IPS-20b (cell line): ENCODE results near the gene EYA2.

Source experiments
- H3K27ac ChIP-seq: one replicate; pipeline ENCODE4 v1.5.1; 2013; ENCODE audit warnings: low read length
- H3K27me3 ChIP-seq: 2 replicates; pipeline ENCODE4 v1.6.1; 2013; ENCODE audit warnings: mild to moderate bottlenecking, low read length, inconsistent platforms; ENCODE audit not compliant: insufficient read depth
- H3K36me3 ChIP-seq: 2 replicates; pipeline ENCODE4 v1.6.1; 2013; ENCODE audit warnings: low read depth, mild to moderate bottlenecking, inconsistent platforms, low read length, moderate library complexity; ENCODE audit not compliant: insufficient read depth
- H3K4me1 ChIP-seq: 2 replicates; pipeline ENCODE4 v1.6.1; 2013; ENCODE audit warnings: mild to moderate bottlenecking, control low read depth, inconsistent platforms, low read length, moderate library complexity; ENCODE audit not compliant: insufficient read depth
- H3K4me3 ChIP-seq: 2 replicates; pipeline ENCODE4 v1.5.1; 2013; ENCODE audit warnings: mild to moderate bottlenecking, low read length, inconsistent platforms
- H3K9ac ChIP-seq: 2 replicates; pipeline ENCODE4 v1.6.1; 2013; ENCODE audit warnings: low read depth, mild to moderate bottlenecking, inconsistent platforms, low read length, moderate library complexity
- H3K9me3 ChIP-seq: 2 replicates; pipeline ENCODE4 v1.6.1; 2013; ENCODE audit warnings: mild to moderate bottlenecking, low read depth, low read length, inconsistent platforms; ENCODE audit not compliant: insufficient read depth

EYA2 gene

DNA sequence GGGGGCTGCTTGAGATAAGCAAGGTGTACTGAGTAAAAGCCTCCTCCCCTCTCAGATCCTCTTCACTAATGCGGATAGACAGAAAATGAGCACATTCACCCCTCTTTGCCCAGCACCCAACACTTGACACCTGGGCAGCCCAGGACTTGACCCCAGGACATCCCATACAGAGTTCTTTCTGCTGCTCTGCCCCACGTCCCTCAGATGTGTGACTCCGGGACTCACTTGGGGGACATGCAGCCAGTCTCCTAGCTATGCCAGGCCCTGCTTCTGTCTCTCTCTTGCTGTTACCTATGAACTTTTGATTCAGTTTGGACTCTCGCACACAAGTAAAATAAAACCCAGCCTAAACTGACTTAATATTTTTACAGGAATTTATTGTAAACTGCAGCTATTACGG, 159.9 kb downstream of the EYA2 start:
- no peak overlapping the region for H3K27ac ChIP-seq
- no peak overlapping the region for H3K4me3 ChIP-seq
- H3K9ac ChIP-seq: no peak overlapping the region
- H3K4me1 ChIP-seq: no peaks in the 10 kb centered on the region
- no peaks in the 10 kb centered on the region for H3K36me3 ChIP-seq
- no peaks in the 10 kb centered on the region for H3K27me3 ChIP-seq
- H3K9me3 ChIP-seq: no peaks in the 10 kb centered on the region

- H3K4me1 ChIP-seq: no peaks in the 10 kb centered on the region
- H3K9ac ChIP-seq: no peak overlapping the region
- H3K4me3 ChIP-seq: no peak overlapping the region
- H3K27me3 ChIP-seq: no peaks in the 10 kb centered on the region
- H3K27ac ChIP-seq: no peak overlapping the region
- H3K9me3 ChIP-seq: no peaks in the 10 kb centered on the region
- no peaks in the 10 kb centered on the region for H3K36me3 ChIP-seq
Measured at GRCh38 chr20:47054945-47055344, 160.3 kb downstream of the EYA2 start.

GRCh38 chr20:47055699-47056369, 161.2 kb downstream of the EYA2 start:
- Histone ChIP-seq H3K4me3 (no peak overlapping the region), H3K9me3 (no peaks in the 10 kb centered on the region), H3K9ac (no peak overlapping the region), H3K4me1 (no peaks in the 10 kb centered on the region), H3K27me3 (no peaks in the 10 kb centered on the region), H3K27ac (no peak overlapping the region), H3K36me3 (no peaks in the 10 kb centered on the region)

DNA sequence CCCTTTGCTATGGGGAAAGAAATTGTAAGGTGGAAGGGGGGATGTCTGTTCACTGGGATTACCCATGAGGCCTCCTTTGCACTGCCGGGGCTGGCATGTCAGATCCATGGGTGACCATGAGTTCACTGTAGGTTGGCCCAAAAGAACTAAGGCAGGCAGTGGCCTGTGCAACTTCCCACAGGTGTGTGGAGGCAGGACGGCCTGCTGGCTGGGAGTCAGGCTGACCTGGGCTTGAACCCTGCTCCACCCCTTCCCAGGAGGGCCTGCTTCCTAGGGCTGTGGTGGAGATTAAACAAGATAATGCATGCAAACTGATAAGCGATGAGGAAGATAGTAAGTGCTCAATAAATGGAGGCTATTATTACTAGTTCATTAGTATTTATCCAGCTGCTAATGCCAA, 163.0 kb downstream of the EYA2 start:
- no peaks in the 10 kb centered on the region for H3K9me3 ChIP-seq
- no peaks in the 10 kb centered on the region for H3K36me3 ChIP-seq
- no peak overlapping the region for H3K9ac ChIP-seq
- no peak overlapping the region for H3K4me3 ChIP-seq
- H3K27me3 ChIP-seq: no peaks in the 10 kb centered on the region
- H3K27ac ChIP-seq: no peak overlapping the region
- H3K4me1 ChIP-seq: no peaks in the 10 kb centered on the region

- Histone ChIP-seq H3K36me3 (no peaks in the 10 kb centered on the region), H3K4me3 (no peak overlapping the region), H3K9ac (no peak overlapping the region), H3K4me1 (no peaks in the 10 kb centered on the region), H3K27ac (no peak overlapping the region), H3K9me3 (no peaks in the 10 kb centered on the region), H3K27me3 (no peaks in the 10 kb centered on the region)
Measured at GRCh38 chr20:47058236-47058635, 163.6 kb downstream of the EYA2 start.

DNA sequence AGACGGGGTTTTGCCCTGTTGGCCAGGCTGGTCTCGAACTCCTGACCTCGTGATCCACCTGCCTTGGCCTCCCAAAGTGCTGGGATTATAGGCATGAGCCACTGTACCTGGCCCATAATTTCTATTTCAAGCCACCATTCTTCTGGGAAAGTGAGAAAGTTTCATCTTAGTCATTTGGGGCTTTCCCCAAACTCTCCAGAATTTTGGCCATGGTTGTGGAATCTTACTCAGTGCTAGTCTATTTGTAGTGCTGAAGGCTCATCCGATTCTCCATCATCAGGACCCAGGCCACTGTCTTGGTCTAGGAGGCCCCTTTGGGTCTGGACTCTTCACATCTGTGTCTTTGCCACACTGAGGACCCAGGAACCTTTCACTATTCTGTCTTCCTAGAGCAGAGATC, 164.9 kb downstream of the EYA2 start:
- Histone ChIP-seq H3K4me1 (no peaks in the 10 kb centered on the region), H3K27me3 (no peaks in the 10 kb centered on the region), H3K9ac (no peak overlapping the region), H3K36me3 (no peaks in the 10 kb centered on the region), H3K27ac (no peak overlapping the region), H3K4me3 (no peak overlapping the region), H3K9me3 (no peaks in the 10 kb centered on the region)

GRCh38 chr20:47061549-47061948, 166.9 kb downstream of the EYA2 start:
- no peak overlapping the region for H3K4me3 ChIP-seq
- no peaks in the 10 kb centered on the region for H3K36me3 ChIP-seq
- H3K9ac ChIP-seq: no peak overlapping the region
- no peak overlapping the region for H3K27ac ChIP-seq
- H3K27me3 ChIP-seq: no peaks in the 10 kb centered on the region
- H3K9me3 ChIP-seq: peaks cover 5% of the 10 kb centered on the region; the same call in 1 of the 2 replicates
- no peaks in the 10 kb centered on the region for H3K4me1 ChIP-seq

GRCh38 chr20:47062226-47062890, 167.7 kb downstream of the EYA2 start:
- H3K9ac ChIP-seq: no peak overlapping the region
- H3K4me1 ChIP-seq: no peaks in the 10 kb centered on the region
- no peak overlapping the region for H3K27ac ChIP-seq
- no peak overlapping the region for H3K4me3 ChIP-seq
- H3K9me3 ChIP-seq: peaks cover 5% of the 10 kb centered on the region; the same call in 1 of the 2 replicates
- H3K27me3 ChIP-seq: no peaks in the 10 kb centered on the region
- H3K36me3 ChIP-seq: no peaks in the 10 kb centered on the region

DNA sequence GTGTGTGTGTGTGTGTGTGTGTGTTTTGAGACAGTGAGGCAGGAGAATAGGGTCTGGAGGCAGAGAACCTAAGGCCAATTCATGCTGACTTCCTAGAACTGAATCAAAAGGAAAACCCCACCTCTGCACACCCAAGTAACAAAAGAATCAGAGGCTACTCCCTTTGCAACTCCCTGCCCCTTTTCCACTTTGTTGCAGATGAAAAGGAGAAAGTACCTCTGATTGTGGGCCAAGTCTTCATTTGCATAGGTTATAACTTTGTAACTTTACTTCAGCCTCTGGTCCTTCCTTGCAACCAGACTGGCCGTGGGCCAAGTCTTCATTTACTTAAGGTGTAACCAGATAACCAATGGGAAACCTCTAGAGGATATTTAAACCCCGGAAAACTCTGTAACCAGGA, 168.8 kb downstream of the EYA2 start:
- Histone ChIP-seq H3K27ac (no peak overlapping the region), H3K9me3 (peaks cover 10% of the 10 kb centered on the region), H3K9ac (no peak overlapping the region), H3K4me3 (no peak overlapping the region), H3K36me3 (no peaks in the 10 kb centered on the region), H3K4me1 (no peaks in the 10 kb centered on the region), H3K27me3 (no peaks in the 10 kb centered on the region)

DNA sequence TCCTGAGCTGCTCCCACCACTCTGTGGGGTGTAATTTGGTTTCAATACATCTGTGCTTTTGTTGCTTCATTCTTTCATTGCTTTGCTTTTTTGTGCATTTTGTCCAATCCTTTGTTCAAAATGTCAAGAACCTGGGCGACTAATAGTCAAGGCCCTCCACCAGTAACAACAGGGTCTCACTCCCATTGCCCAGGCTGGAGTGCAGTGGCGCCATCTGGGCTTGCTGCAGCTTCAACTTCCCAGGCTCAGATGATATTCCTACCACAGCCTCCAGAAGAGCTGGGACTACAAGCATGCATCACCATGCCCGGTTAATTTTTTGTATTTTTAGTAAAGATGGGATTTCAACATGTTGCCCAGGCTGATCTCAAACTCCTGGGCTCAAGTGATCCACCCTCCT, 169.2 kb downstream of the EYA2 start:
- no peak overlapping the region for H3K9ac ChIP-seq
- H3K36me3 ChIP-seq: no peaks in the 10 kb centered on the region
- H3K4me3 ChIP-seq: no peak overlapping the region
- no peak overlapping the region for H3K27ac ChIP-seq
- H3K4me1 ChIP-seq: no peaks in the 10 kb centered on the region
- H3K27me3 ChIP-seq: no peaks in the 10 kb centered on the region
- H3K9me3 ChIP-seq: peaks cover 14% of the 10 kb centered on the region

GRCh38 chr20:47066484-47067270, 172.0 kb downstream of the EYA2 start:
- no peak overlapping the region for H3K9ac ChIP-seq
- H3K4me1 ChIP-seq: no peaks in the 10 kb centered on the region
- no peak overlapping the region for H3K27ac ChIP-seq
- no peak overlapping the region for H3K4me3 ChIP-seq
- H3K27me3 ChIP-seq: no peaks in the 10 kb centered on the region
- H3K36me3 ChIP-seq: no peaks in the 10 kb centered on the region
- H3K9me3 ChIP-seq: peaks cover 19% of the 10 kb centered on the region

DNA sequence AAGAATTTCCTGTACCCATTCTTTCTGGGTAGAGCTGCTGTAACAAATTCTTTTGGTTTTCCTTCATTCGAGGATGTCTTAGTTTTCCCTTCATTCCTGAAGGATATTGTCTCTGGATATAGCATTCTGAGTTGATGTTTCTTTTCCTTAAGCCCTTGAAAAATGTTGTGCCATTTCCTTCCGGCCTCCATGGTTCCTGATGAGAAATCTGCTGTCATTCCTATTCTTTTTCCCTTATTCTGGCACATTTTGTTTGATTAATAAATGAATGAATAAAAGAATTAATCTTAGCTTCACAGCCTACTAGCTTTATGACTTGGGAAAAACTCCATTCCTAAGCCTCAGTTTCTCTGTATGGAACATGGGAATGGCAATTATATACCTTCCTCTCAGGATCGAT, 173.1 kb downstream of the EYA2 start:
- Histone ChIP-seq H3K9me3 (peaks cover 19% of the 10 kb centered on the region), H3K9ac (no peak overlapping the region), H3K4me1 (no peaks in the 10 kb centered on the region), H3K27me3 (no peaks in the 10 kb centered on the region), H3K4me3 (no peak overlapping the region), H3K36me3 (no peaks in the 10 kb centered on the region), H3K27ac (no peak overlapping the region)
